Progenitor cell of endocrine pancreas (in vitro differentiated cells): ENCODE data around the gene NRP2. TPM values are rescaled to one million over a fixed set of nuclear protein-coding genes. Genes with fewer than 3 reads are reported as not detected.
A peak's percentile ranks its signal among the peaks of the same experiment; 100 is the strongest.

Source experiments
- DNase-seq: peaks from one replicate; pipeline ENCODE4 v3.0.0; 2021; ENCODE audit warnings: low spot score; ENCODE audit not compliant: unreplicated experiment
- H3K27ac Mint-ChIP-seq: 2 replicates; pipeline ENCODE4 v1.8.0; 2021; ENCODE audit warnings: mild to moderate bottlenecking, moderate library complexity, mixed read lengths
- H3K27me3 Mint-ChIP-seq: 2 replicates; pipeline ENCODE4 v1.8.0; 2021; ENCODE audit warnings: mixed read lengths
- H3K36me3 Mint-ChIP-seq: 2 replicates; pipeline ENCODE4 v1.8.0; 2022; ENCODE audit warnings: mixed read lengths; ENCODE audit not compliant: insufficient read depth
- H3K4me1 Mint-ChIP-seq: 2 replicates; pipeline ENCODE4 v1.8.0; 2021; ENCODE audit warnings: low read depth, mixed read lengths
- H3K4me3 Mint-ChIP-seq: 2 replicates; pipeline ENCODE4 v1.8.0; 2021; ENCODE audit warnings: low read depth, mild to moderate bottlenecking, moderate library complexity, mixed read lengths
- H3K9me3 Mint-ChIP-seq: 2 replicates; pipeline ENCODE4 v1.8.0; 2021; ENCODE audit warnings: low read depth, mixed read lengths
- CTCF ChIP-seq: fragments of 200-600 bp; sonication (generic); IDR thresholded peaks from one replicate; pipeline ENCODE4 v1.5.0; 2021; ENCODE audit warnings: antibody characterized with exemption, mild to moderate bottlenecking; ENCODE audit not compliant: unreplicated experiment
- total RNA-seq: library from RNA; stranded (reverse); gene quantifications from 2 replicates; pipeline ENCODE4 v1.2.1, GENCODE V29; 2021

Gene NRP2
- total RNA-seq, 1 donor from 2014 or later = 6.3 TPM

- Mint-ChIP-seq H3K27me3 (peaks cover 3% of the 10 kb centered on the region), H3K4me1 (peaks cover 17% of the 10 kb centered on the region), H3K27ac (no peak overlapping the region), H3K9me3 (no peaks in the 10 kb centered on the region), H3K4me3 (no peak overlapping the region), H3K36me3 (no peaks in the 10 kb centered on the region)
- TF ChIP-seq CTCF = peak; percentile 57
- peak; percentile 40 for DNase-seq
Observed at GRCh38 chr2:205776139-205776538, 93.8 kb downstream of the NRP2 start.

DNA sequence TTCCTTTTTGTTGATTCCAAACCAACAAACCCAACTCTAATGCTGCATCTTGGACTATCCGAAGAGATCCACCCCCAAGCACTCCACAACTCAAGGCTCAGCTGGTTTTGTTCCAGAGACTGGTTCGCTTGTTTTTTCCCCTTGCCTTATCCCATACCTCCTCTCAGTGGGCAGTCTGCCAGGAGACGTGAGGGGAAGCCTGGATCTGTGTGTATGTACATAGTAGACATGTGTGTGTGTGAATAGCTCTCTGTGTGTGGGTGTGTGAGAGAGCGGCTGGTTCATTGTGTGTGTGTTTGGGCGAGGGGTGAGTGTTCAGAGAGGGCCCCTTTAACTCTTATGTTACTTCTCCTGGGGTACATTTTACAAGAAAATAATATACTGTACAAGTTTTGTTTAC, 94.4 kb downstream of the NRP2 start:
- no peak overlapping the region for H3K27ac Mint-ChIP-seq
- H3K9me3 Mint-ChIP-seq = no peaks in the 10 kb centered on the region
- H3K4me3 Mint-ChIP-seq = no peak overlapping the region
- DNase-seq = no peak
- TF ChIP-seq CTCF = no peak
- peaks cover 3% of the 10 kb centered on the region for H3K27me3 Mint-ChIP-seq
- no peaks in the 10 kb centered on the region for H3K36me3 Mint-ChIP-seq
- peaks cover 13% of the 10 kb centered on the region for H3K4me1 Mint-ChIP-seq

DNA sequence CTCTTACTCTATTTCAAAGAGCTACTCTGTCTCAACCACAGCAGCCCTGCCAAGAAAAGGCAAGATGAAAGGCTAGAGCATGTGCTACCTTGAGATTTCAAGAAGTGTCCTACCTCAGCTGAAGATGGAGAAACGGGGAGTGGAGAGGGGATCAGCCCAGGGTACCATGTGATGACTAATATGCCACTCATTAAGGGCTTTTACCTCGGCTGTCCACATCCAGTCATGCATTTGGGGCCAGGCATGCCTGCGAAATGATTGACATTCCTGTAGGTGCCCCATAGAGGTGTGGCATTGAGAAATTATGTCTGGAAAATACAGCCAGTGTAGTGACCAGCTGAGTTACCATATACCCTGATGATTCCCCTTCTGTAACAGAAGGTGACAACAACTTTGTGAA, 96.1 kb downstream of the NRP2 start:
- DNase-seq = no peak
- H3K27ac Mint-ChIP-seq = no peak overlapping the region
- H3K9me3 Mint-ChIP-seq = no peaks in the 10 kb centered on the region
- peaks cover 3% of the 10 kb centered on the region for H3K4me1 Mint-ChIP-seq
- no peak for TF ChIP-seq CTCF
- no peak overlapping the region for H3K4me3 Mint-ChIP-seq
- H3K27me3 Mint-ChIP-seq = peaks cover 3% of the 10 kb centered on the region
- no peaks in the 10 kb centered on the region for H3K36me3 Mint-ChIP-seq

DNA sequence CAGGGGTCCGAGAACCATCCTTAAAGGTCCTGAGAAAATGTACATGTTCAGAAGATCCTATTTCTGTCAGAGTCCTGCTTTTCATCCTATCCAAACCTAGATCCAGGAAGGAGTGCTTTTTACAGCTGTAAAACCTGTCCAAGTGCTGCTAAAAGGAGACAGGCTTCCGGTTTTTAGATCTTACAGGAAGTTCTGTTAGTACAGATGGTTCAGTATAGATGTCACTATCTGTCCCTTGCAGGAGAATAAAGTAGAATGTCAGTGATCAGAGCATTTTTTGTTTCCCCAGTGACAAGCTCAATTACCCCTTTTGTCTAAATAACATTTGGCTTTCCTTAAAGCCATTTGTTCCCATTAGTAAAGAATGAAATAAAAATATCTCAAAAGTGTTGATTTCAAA, 98.3 kb downstream of the NRP2 start:
- Mint-ChIP-seq H3K36me3 (no peaks in the 10 kb centered on the region), H3K9me3 (no peaks in the 10 kb centered on the region), H3K4me1 (peaks cover 3% of the 10 kb centered on the region), H3K4me3 (no peak overlapping the region), H3K27ac (no peak overlapping the region), H3K27me3 (peaks cover 3% of the 10 kb centered on the region)
- no peak for TF ChIP-seq CTCF
- no peak for DNase-seq

GRCh38 chr2:205781244-205781931, 99.1 kb downstream of the NRP2 start:
- peaks cover 1% of the 10 kb centered on the region for H3K4me1 Mint-ChIP-seq
- H3K27ac Mint-ChIP-seq = no peak overlapping the region
- no peak overlapping the region for H3K4me3 Mint-ChIP-seq
- no peak for TF ChIP-seq CTCF
- H3K9me3 Mint-ChIP-seq = no peaks in the 10 kb centered on the region
- H3K36me3 Mint-ChIP-seq = no peaks in the 10 kb centered on the region
- H3K27me3 Mint-ChIP-seq = peaks cover 3% of the 10 kb centered on the region
- no peak for DNase-seq
